ENCODE measurements around the gene HEXD.

The HEXD gene

DNA sequence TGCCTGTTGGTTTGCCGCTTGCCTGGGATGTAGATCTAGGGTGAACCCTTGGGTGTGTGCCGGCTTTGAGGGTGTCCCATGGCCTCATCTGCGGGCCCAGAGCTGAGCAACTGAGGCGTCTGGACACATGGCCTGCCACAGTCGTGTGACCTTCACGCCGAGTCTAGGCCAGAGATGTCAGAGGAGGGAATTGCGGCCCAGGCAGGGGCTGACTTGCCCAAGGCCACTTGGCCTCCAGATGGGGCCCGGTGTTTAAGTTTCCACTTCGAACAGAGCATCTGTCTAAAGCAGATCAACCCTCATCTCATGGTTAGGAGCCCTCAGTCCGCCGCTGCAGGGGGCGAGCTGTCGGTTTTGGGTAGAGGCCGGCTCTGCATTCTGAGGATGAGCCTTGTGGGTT is 73.4 kb downstream of the HEXD start:
- no peak for DNase-seq
